ENCODE data around the gene EXOC1.

EXOC1 gene

GRCh38 chr4:55853484-55854046, at the start of gene EXOC1:
Gene EXOC1, plus strand, starts transcription at chr4:55853648. Its CDS starts 4,676 bp downstream, at chr4:55858324.
- no peak within 1 kb of the TSS for H3K4me3 Mint-ChIP-seq
- no peaks in the 10 kb centered on the region for H3K9me3 Mint-ChIP-seq
- peak; percentile 92 to 98 for DNase-seq (ENCODE audit: low spot score in 2 of 2)
- H3K27ac Mint-ChIP-seq, result no peak within 1 kb of the TSS
- peak; percentile 95 for ATAC-seq
- H3K4me1 Mint-ChIP-seq, result peaks cover 20% of the 10 kb centered on the region
- H3K36me3 Mint-ChIP-seq, result peaks cover 4% of the 10 kb centered on the region

- no peak for DNase-seq (ENCODE audit: low spot score in 2 of 2)
- H3K27ac Mint-ChIP-seq, result no peak overlapping the region
- H3K4me3 Mint-ChIP-seq, result no peak overlapping the region
- no peak for ATAC-seq
- H3K36me3 Mint-ChIP-seq, result no peaks in the 10 kb centered on the region
- no peaks in the 10 kb centered on the region for H3K4me1 Mint-ChIP-seq
- peaks cover 2% of the 10 kb centered on the region for H3K9me3 Mint-ChIP-seq
Measured at GRCh38 chr4:55807556-55807955, 45.9 kb upstream of the EXOC1 start.

GRCh38 chr4:55808186-55808585, 45.3 kb upstream of the EXOC1 start:
- no peak for ATAC-seq
- no peaks in the 10 kb centered on the region for H3K4me1 Mint-ChIP-seq
- no peak overlapping the region for H3K27ac Mint-ChIP-seq
- peaks cover 2% of the 10 kb centered on the region for H3K9me3 Mint-ChIP-seq
- no peak for DNase-seq (ENCODE audit: low spot score in 2 of 2)
- no peaks in the 10 kb centered on the region for H3K36me3 Mint-ChIP-seq
- H3K4me3 Mint-ChIP-seq, result no peak overlapping the region

GRCh38 chr4:55808632-55809031, 44.8 kb upstream of the EXOC1 start:
- DNase-seq (ENCODE audit: low spot score in 2 of 2) (no peak), ATAC-seq (no peak)
- Mint-ChIP-seq H3K36me3 (no peaks in the 10 kb centered on the region), H3K9me3 (peaks cover 2% of the 10 kb centered on the region), H3K4me1 (no peaks in the 10 kb centered on the region), H3K4me3 (no peak overlapping the region), H3K27ac (no peak overlapping the region)

- Mint-ChIP-seq H3K36me3 (no peaks in the 10 kb centered on the region), H3K4me1 (peaks cover 6% of the 10 kb centered on the region), H3K27ac (no peak overlapping the region), H3K9me3 (no peaks in the 10 kb centered on the region), H3K4me3 (no peak overlapping the region)
- DNase-seq (ENCODE audit: low spot score in 2 of 2) (no peak), ATAC-seq (no peak)
Measured at GRCh38 chr4:55817691-55818090, 35.8 kb upstream of the EXOC1 start.

GRCh38 chr4:55819634-55820033, 33.8 kb upstream of the EXOC1 start, which contains the start of gene EXOC1L:
Gene EXOC1L, plus strand, starts transcription at chr4:55819790. Its CDS starts 237 bp downstream, at chr4:55820027.
- ATAC-seq (peak; percentile 34), DNase-seq (ENCODE audit: low spot score in 2 of 2) (no peak)
- Mint-ChIP-seq H3K36me3 (no peaks in the 10 kb centered on the region), H3K4me3 (peak within 1 kb of the TSS; percentile 40), H3K27ac (no peak within 1 kb of the TSS), H3K9me3 (no peaks in the 10 kb centered on the region), H3K4me1 (peaks cover 6% of the 10 kb centered on the region)

- DNase-seq (ENCODE audit: low spot score in 2 of 2), result no peak
- Mint-ChIP-seq H3K4me3 (no peak overlapping the region), H3K36me3 (no peaks in the 10 kb centered on the region), H3K9me3 (no peaks in the 10 kb centered on the region), H3K27ac (no peak overlapping the region), H3K4me1 (peaks cover 6% of the 10 kb centered on the region)
- ATAC-seq, result no peak
Measured at GRCh38 chr4:55820279-55820678, 33.2 kb upstream of the EXOC1 start.

GRCh38 chr4:55822329-55822728, 31.1 kb upstream of the EXOC1 start:
- Mint-ChIP-seq H3K36me3 (no peaks in the 10 kb centered on the region), H3K27ac (no peak overlapping the region), H3K4me1 (peaks cover 6% of the 10 kb centered on the region), H3K9me3 (no peaks in the 10 kb centered on the region), H3K4me3 (no peak overlapping the region)
- no peak for ATAC-seq
- no peak for DNase-seq (ENCODE audit: low spot score in 2 of 2)

GRCh38 chr4:55824865-55825264, 28.6 kb upstream of the EXOC1 start:
- Mint-ChIP-seq H3K4me1 (peaks cover 1% of the 10 kb centered on the region), H3K4me3 (no peak overlapping the region), H3K36me3 (no peaks in the 10 kb centered on the region)

GRCh38 chr4:55826986-55827385, 26.5 kb upstream of the EXOC1 start:
- no peaks in the 10 kb centered on the region for H3K4me1 Mint-ChIP-seq
- no peak for ATAC-seq
- no peak overlapping the region for H3K27ac Mint-ChIP-seq
- H3K4me3 Mint-ChIP-seq, result no peak overlapping the region
- DNase-seq (ENCODE audit: low spot score in 2 of 2), result no peak
- H3K9me3 Mint-ChIP-seq, result no peaks in the 10 kb centered on the region
- no peaks in the 10 kb centered on the region for H3K36me3 Mint-ChIP-seq

More at GRCh38 chr4:55824865-55825264, 28.6 kb upstream of the EXOC1 start:
- Mint-ChIP-seq H3K9me3 (no peaks in the 10 kb centered on the region), H3K27ac (no peak overlapping the region)
- DNase-seq (ENCODE audit: low spot score in 2 of 2) (no peak), ATAC-seq (no peak)

GRCh38 chr4:55827582-55827981, 25.9 kb upstream of the EXOC1 start:
- H3K9me3 Mint-ChIP-seq, result no peaks in the 10 kb centered on the region
- no peak overlapping the region for H3K27ac Mint-ChIP-seq
- no peaks in the 10 kb centered on the region for H3K4me1 Mint-ChIP-seq
- DNase-seq (ENCODE audit: low spot score in 2 of 2) (no peak), ATAC-seq (no peak)
- H3K36me3 Mint-ChIP-seq, result no peaks in the 10 kb centered on the region
- H3K4me3 Mint-ChIP-seq, result no peak overlapping the region

- no peak for DNase-seq (ENCODE audit: low spot score in 2 of 2)
- no peaks in the 10 kb centered on the region for H3K4me1 Mint-ChIP-seq
- H3K27ac Mint-ChIP-seq, result no peak overlapping the region
- no peaks in the 10 kb centered on the region for H3K9me3 Mint-ChIP-seq
- H3K36me3 Mint-ChIP-seq, result no peaks in the 10 kb centered on the region
- ATAC-seq, result no peak
- H3K4me3 Mint-ChIP-seq, result no peak overlapping the region
Measured at GRCh38 chr4:55830048-55830447, 23.4 kb upstream of the EXOC1 start.

GRCh38 chr4:55830716-55831115, 22.7 kb upstream of the EXOC1 start:
- Mint-ChIP-seq H3K27ac (no peak overlapping the region), H3K9me3 (no peaks in the 10 kb centered on the region), H3K4me1 (no peaks in the 10 kb centered on the region), H3K36me3 (no peaks in the 10 kb centered on the region), H3K4me3 (no peak overlapping the region)
- DNase-seq (ENCODE audit: low spot score in 2 of 2) (no peak), ATAC-seq (no peak)

- no peak overlapping the region for H3K4me3 Mint-ChIP-seq
- no peak for DNase-seq (ENCODE audit: low spot score in 2 of 2)
- no peaks in the 10 kb centered on the region for H3K36me3 Mint-ChIP-seq
Measured at GRCh38 chr4:55834086-55834795, 19.2 kb upstream of the EXOC1 start.

GRCh38 chr4:55837903-55838302, 15.5 kb upstream of the EXOC1 start:
- no peak overlapping the region for H3K27ac Mint-ChIP-seq
- no peaks in the 10 kb centered on the region for H3K4me1 Mint-ChIP-seq
- H3K4me3 Mint-ChIP-seq, result no peak overlapping the region
- no peaks in the 10 kb centered on the region for H3K9me3 Mint-ChIP-seq
- DNase-seq (ENCODE audit: low spot score in 2 of 2) (no peak), ATAC-seq (no peak)
- no peaks in the 10 kb centered on the region for H3K36me3 Mint-ChIP-seq

More at GRCh38 chr4:55834086-55834795, 19.2 kb upstream of the EXOC1 start:
- Mint-ChIP-seq H3K27ac (no peak overlapping the region), H3K4me1 (no peaks in the 10 kb centered on the region), H3K9me3 (no peaks in the 10 kb centered on the region)
- ATAC-seq, result no peak

- ATAC-seq (no peak), DNase-seq (ENCODE audit: low spot score in 2 of 2) (no peak)
- Mint-ChIP-seq H3K9me3 (no peaks in the 10 kb centered on the region), H3K4me1 (no peaks in the 10 kb centered on the region), H3K4me3 (no peak overlapping the region), H3K36me3 (no peaks in the 10 kb centered on the region), H3K27ac (no peak overlapping the region)
Measured at GRCh38 chr4:55838356-55838755, 15.1 kb upstream of the EXOC1 start.
